Measurements from ENCODE around the gene ANGPT4. TPM values are rescaled to one million over a fixed set of nuclear protein-coding genes. Genes with fewer than 3 reads are reported as not detected.

Gene ANGPT4
- polyA plus RNA-seq, 4 donors: 0.18 to 0.32 (median 0.25) TPM

- DNase-seq (ENCODE audit: low read depth in 4 of 4, low spot score in 3 of 4): no peak
Observed at GRCh38 chr20:942611-943010, 26.5 kb upstream of the ANGPT4 start.

DNA sequence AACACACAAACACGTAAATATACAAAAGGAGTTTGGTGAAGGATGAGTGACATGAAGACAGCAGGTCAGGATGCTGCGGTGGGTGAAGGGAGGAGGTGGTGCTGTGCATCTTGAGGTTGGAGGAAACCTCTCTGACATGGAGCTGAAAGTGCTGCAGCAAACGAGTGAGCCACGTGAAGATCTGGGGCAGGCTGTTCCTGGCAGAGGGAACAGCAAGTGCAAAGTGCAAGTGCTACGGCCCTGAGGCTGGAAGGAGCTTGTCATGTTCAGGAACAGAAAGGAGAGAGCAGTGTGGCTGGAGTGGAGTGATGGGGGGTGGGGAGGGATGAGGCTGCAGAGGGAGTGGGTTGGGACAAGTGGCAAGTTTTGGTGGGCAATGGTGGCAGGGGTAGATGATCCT, 24.8 kb upstream of the ANGPT4 start:
- DNase-seq (ENCODE audit: low read depth in 4 of 4, low spot score in 3 of 4): no peak

DNA sequence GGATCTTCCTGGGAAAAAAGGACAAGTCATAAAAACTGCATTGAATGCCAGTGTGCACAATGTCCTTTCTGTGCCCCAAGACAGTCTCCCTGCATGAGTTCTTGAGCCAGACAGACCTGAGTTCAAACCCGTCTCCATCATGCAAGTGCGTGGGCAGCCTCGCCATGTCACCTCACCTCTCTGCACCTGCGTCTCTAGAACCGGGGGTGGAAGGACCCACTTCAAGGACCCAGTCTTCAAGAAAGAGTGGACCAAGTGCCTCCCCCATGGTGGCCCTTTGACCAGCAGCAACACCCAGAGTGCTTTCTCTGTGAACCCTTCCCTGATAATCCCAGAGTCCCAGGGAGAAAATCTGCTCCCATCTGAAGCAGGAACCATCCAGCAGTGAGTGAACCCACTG, 23.5 kb upstream of the ANGPT4 start:
- DNase-seq (ENCODE audit: low read depth in 4 of 4, low spot score in 3 of 4): no peak

DNA sequence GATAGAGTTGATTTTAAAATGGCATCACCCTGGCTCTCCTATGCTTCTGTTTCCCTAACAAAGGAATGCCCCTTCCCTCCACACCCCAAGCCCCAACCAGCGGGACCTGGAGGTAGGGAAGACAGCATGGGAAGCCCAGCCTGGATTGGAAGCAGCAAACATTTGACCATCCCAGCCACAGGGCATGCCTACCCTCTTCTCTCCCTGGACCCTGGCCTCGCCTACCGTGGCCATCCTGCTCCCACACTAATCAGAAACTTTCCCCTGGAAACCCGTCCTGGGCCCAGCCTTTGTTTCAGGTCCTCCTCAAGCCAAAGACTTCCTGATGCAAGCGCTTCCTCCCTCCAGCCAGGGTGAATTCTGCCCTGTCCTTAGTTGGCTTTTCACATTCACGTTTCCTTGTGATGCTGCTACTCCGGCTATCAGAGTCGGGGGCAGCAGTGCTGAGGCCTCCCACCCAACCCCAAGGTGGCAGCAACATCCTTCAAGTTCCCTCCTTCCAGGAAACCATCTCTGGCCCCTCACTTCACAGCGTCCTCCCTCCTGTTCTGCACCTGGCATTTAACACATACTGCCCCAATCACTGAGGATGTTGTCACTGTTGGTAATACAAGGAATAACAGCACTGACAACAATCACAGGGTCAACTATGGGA, 18.2 kb upstream of the ANGPT4 start:
- no peak for DNase-seq (ENCODE audit: low read depth in 4 of 4, low spot score in 3 of 4)

DNA sequence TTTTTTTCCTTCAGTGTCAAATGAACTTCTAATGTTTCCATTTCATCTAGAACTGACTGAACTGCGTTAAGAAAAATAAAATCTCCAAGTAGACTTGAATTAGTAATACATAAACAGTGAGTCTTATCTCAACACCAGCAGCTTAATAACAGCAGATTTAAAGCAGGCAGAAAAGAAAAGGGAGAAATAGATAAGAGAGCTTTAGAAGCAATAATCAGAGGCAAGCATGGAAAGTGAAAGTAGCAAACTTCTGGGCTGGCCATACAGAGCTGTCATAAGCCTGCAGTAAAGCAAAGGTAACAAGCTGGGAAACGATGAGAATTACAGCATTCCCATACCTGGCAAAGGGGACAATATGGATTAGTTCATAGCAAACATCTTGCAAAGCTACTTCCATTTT, 16.9 kb upstream of the ANGPT4 start:
- DNase-seq (ENCODE audit: low read depth in 4 of 4, low spot score in 3 of 4): no peak

DNA sequence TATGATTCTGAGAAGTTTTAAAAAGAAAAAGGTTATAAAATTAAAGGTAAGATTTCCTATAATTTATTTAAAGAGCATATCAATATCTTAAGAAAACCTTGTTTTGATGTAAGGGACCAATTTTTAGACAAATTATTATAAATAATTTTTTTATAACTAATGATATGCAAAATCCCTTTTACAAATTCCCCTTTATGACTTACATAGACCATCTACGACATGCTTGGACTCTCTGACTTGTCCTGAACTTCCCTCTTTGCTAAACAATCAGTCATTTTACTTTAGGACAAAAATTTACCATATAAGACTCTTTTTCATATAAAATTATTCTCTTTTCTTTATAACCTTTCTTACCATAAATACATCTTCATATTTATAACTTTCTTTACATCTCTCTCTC, 15.3 kb upstream of the ANGPT4 start:
- no peak for DNase-seq (ENCODE audit: low read depth in 4 of 4, low spot score in 3 of 4)

GRCh38 chr20:926670-927069, 10.5 kb upstream of the ANGPT4 start:
- no peak for DNase-seq (ENCODE audit: low read depth in 4 of 4, low spot score in 3 of 4)

DNA sequence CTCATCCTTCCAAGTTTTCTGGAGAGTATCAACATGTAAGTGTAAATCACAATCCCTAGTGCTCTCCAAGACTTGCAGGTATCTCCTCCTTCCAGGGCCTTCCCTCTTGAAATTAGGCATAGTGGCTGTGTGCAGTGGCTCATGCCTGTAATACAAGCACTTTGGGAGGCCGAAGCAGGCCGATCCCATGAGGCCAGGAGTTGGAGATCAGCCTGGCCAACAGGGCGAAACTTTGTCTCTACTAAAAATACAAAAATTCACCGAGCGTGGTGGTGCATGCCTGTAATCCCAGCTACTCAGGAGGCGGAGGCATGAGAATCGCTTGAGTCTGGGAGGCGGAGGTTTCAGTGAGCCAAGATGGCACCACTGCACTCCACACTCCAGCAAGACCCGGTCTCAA, 9.4 kb upstream of the ANGPT4 start:
- DNase-seq (ENCODE audit: low read depth in 4 of 4, low spot score in 3 of 4): no peak

- DNase-seq (ENCODE audit: low read depth in 4 of 4, low spot score in 3 of 4): no peak
Observed at GRCh38 chr20:924639-925038, 8.5 kb upstream of the ANGPT4 start.

- no peak for DNase-seq (ENCODE audit: low read depth in 4 of 4, low spot score in 3 of 4)
Observed at GRCh38 chr20:922781-923180, 6.6 kb upstream of the ANGPT4 start.

DNA sequence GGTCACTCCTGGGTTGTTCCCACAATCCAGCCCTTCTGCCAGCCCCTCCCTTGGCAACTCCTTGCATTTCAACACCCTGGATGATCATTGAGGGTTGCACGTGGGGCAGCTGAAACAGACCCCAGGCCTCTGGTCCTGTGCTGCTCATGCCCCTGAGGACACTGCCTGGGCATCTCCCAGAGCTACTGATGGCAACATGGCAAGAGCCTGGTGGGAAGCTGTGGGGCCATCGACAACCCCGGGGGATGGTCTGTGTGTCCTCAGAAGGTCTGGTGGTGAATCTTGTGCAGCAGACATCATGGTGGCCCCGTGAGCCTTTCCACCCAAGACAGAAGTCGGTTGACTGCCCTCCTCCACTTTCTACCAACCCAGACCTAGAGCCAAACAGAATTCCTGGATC, 4.9 kb upstream of the ANGPT4 start:
- no peak for DNase-seq (ENCODE audit: low read depth in 4 of 4, low spot score in 3 of 4)

- no peak for DNase-seq (ENCODE audit: low read depth in 4 of 4, low spot score in 3 of 4)
Observed at GRCh38 chr20:920311-920710, 4.2 kb upstream of the ANGPT4 start.

GRCh38 chr20:919491-919916, 3.4 kb upstream of the ANGPT4 start:
- DNase-seq (ENCODE audit: low read depth in 4 of 4, low spot score in 3 of 4): no peak

DNA sequence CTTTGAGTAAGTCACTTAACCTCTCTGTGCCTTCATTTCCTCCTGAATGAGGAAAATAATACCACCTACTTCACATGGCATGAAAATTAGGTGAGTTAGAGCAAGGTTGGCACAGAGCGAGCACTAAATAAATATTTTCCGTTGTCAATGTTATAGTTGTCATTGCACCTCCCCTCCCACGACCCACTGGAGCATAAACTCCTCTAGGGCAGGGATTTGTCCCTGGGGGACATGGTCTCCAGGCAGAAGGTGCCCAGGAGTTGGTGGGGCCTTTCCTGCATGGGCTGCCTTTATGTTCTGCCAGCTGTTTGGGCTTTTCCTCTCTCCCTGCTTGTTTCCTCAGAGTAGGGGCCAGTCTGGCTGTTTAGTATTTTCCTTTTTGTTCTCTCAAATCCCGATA, 1.3 kb upstream of the ANGPT4 start:
- no peak for DNase-seq (ENCODE audit: low read depth in 4 of 4, low spot score in 3 of 4)

DNA sequence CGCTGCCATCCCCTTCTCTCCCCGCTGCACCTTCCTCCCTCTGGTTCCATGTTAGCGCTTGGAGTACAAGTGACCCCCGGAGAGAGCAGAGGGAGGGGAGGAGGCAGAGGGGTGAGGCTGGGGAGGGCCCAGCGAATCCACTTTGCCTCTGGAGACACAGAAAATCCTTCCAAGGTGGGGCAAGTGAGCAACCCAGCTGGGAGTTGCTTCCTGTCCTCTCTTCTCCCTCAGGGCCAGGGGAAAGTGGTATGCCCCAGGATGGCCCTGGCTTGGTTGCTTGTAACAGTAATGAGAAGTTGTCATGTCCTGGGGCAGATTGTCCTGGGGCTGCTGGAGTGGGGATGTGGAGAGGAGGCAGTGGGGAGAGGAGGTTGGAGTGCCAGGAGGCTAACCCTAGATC, 691 bp upstream of the ANGPT4 start:
- no peak for DNase-seq (ENCODE audit: low read depth in 4 of 4, low spot score in 3 of 4)

- no peak for DNase-seq (ENCODE audit: low read depth in 4 of 4, low spot score in 3 of 4)
Observed at GRCh38 chr20:914727-915498, 1.2 kb downstream of the ANGPT4 start.

GRCh38 chr20:913306-913849, 2.8 kb downstream of the ANGPT4 start:
- no peak for DNase-seq (ENCODE audit: low read depth in 4 of 4, low spot score in 3 of 4)

- DNase-seq (ENCODE audit: low read depth in 4 of 4, low spot score in 3 of 4): no peak
Observed at GRCh38 chr20:911882-912600, 4.1 kb downstream of the ANGPT4 start.

GRCh38 chr20:910870-911770, 5.0 kb downstream of the ANGPT4 start:
- no peak for DNase-seq (ENCODE audit: low read depth in 4 of 4, low spot score in 3 of 4)

DNA sequence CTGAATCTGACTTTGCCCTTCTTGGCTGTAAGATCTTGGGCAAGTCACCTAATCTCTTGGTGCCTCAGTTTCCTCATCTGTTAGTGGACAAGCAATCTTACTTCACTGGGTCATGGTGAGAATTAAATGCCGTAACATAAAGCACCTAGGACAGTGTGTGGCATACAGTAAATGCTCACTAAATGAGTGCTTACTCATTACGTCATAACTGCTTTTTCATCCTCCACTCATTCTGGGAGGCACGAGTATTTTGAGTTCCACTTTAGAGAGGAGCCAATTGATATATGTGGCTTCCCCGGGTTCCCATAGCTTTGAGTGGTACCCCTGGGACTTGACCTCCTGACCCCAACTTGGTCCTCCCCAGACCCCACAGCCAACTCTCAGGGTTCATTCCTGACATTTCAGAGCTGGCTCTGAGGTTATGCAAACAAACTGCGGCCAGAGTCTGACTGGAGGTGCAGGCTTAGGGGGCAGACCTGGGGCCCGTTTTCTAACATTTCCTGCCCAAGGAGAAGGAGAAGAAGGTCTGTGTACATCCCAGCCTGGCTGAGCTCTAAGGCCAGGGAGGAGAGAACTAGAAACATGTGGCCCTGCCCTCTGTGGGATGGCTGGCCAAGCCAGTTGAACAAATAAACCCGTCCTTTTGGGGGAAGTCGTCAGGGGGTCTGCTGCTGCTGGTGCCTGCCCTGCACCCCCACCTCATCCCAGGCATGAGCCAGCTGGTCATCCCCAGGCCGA, 5.8 kb downstream of the ANGPT4 start:
- DNase-seq (ENCODE audit: low read depth in 4 of 4, low spot score in 3 of 4): no peak

Data from left renal pelvis (tissue), 4 donors.